HCT116 (cell line): ENCODE measurements around the gene SLC16A12. TPM values are rescaled to one million over a fixed set of nuclear protein-coding genes. Genes with fewer than 3 reads are reported as not detected.

ENCODE experiments used
- ATAC-seq: fragments of 200-7000 bp; cut with Tn5 transposase; 2 replicates; pipeline ENCODE4 v1.9.1; 2020; ENCODE audit warnings: mild to moderate bottlenecking, moderate library complexity
- BruUV-seq: library from RNA; stranded (reverse); fragments of 400-500 nt; replicated peaks from 2 replicates; lab custom pipeline; 2021; lab: Mats Ljungman, UMichigan
- CTCF ChIA-PET: fragments of 300-600 bp; sonication (Branson Sonifier 250); formaldehyde crosslinking; loops from one replicate; lab custom pipeline; 2021; ENCODE audit warnings: antibody characterized with exemption; lab: Charles Lee
- POLR2A ChIA-PET: fragments of 300-600, 350-600 bp; sonication (Branson Sonifier 250); formaldehyde crosslinking; loops from one replicate; lab custom pipeline; 2021; ENCODE audit warnings: antibody characterized with exemption; lab: Charles Lee
- RAD21 ChIA-PET, 2 experiments: fragments of 300-600 bp; sonication (Branson Sonifier 250); formaldehyde crosslinking; loops; one replicate each; lab custom pipeline; 2023; ENCODE audit warnings: low total read pairs in 2 of 2; ENCODE audit not compliant: uncharacterized antibody in 2 of 2, unreplicated experiment in 2 of 2, low non-redundant PET in 1 of 2; lab: Charles Lee
- DNase-seq: peaks from one replicate; pipeline ENCODE4 v3.0.0-alpha.2; 2010; ENCODE audit warnings: low read depth, low spot score
- H2AFZ ChIP-seq: fragments of 200-600 bp; shearing (Covaris generic), sonication (generic); 2 replicates; pipeline ENCODE4 v1.6.1; 2017; ENCODE audit warnings: low read depth, mixed run types, mixed read lengths, antibody characterized with exemption, low read length; ENCODE audit not compliant: poor library complexity, severe bottlenecking
- H3K27ac ChIP-seq: 2 replicates; pipeline ENCODE4 v1.5.1; 2012; ENCODE audit warnings: low read depth, low read length
- H3K27me3 ChIP-seq: fragments of 200-600 bp; sonication (generic); 2 replicates; pipeline ENCODE4 v1.6.1; 2016; ENCODE audit warnings: mixed run types, low read length, mixed read lengths; ENCODE audit not compliant: insufficient read depth
- H3K36me3 ChIP-seq, 2 experiments: fragments of 200-500 bp in 1 of 2; fragments of 200-600 bp in 1 of 2; sonication (Bioruptor generic) in 1 of 2; sonication (generic) in 1 of 2; 2 replicates each; pipeline versions ENCODE4 v1.5.1 to v1.6.1; 2014 to 2016; ENCODE audit warnings: low read length in 2 of 2, inconsistent platforms in 1 of 2, mixed read lengths in 1 of 2, mixed run types in 1 of 2; ENCODE audit not compliant: insufficient read depth in 2 of 2, control insufficient read depth in 1 of 2
- H3K4me1 ChIP-seq, 2 experiments: fragments of 200-600 bp in 1 of 2; sonication (generic) in 1 of 2; 2 replicates each; pipeline versions ENCODE4 v1.5.1 to v1.6.1; 2012 to 2017; ENCODE audit warnings: low read length in 2 of 2, inconsistent platforms in 1 of 2, mild to moderate bottlenecking in 1 of 2, mixed read lengths in 1 of 2, mixed run types in 1 of 2, moderate library complexity in 1 of 2; ENCODE audit not compliant: insufficient read depth in 2 of 2, control insufficient read depth in 1 of 2
- H3K4me2 ChIP-seq: fragments of 200-600 bp; sonication (generic); 2 replicates; pipeline ENCODE4 v1.6.1; 2017; ENCODE audit warnings: mixed run types, low read length, mixed read lengths
- H3K4me3 ChIP-seq, 2 experiments: fragments of 200-600 bp in 1 of 2; sonication (generic) in 1 of 2; replicated peaks in 1 of 2; 2 replicates each; pipeline ENCODE4 v1.5.1; 2011 to 2016; ENCODE audit warnings: low read length in 2 of 2, control low read depth in 1 of 2, low read depth in 1 of 2, mild to moderate bottlenecking in 1 of 2, mixed read lengths in 1 of 2, mixed run types in 1 of 2
- H3K79me2 ChIP-seq: fragments of 200-600 bp; sonication (generic); 2 replicates; pipeline ENCODE4 v1.6.1; 2017; ENCODE audit warnings: mild to moderate bottlenecking, mixed run types, low read length, moderate library complexity, mixed read lengths; ENCODE audit not compliant: insufficient read depth
- H3K9ac ChIP-seq: fragments of 200-600 bp; sonication (generic); 2 replicates; pipeline ENCODE4 v1.6.1; 2016; ENCODE audit warnings: low read length, mixed read lengths
- H3K9me2 ChIP-seq: fragments of 200-600 bp; sonication (generic), shearing (Covaris generic); 2 replicates; pipeline ENCODE4 v1.6.1; 2017; ENCODE audit warnings: mixed run types, mild to moderate bottlenecking, moderate library complexity; ENCODE audit not compliant: insufficient read depth
- H3K9me3 ChIP-seq, 2 experiments: fragments of 200-500 bp in 1 of 2; fragments of 200-600 bp in 1 of 2; sonication (Bioruptor generic) in 1 of 2; sonication (generic) in 1 of 2; 2 replicates each; pipeline ENCODE4 v1.6.1; 2014 to 2017; ENCODE audit warnings: low read length in 2 of 2, mixed read lengths in 2 of 2, inconsistent platforms in 1 of 2, low read depth in 1 of 2, mild to moderate bottlenecking in 1 of 2, mixed run types in 1 of 2, moderate library complexity in 1 of 2; ENCODE audit not compliant: control insufficient read depth in 1 of 2, insufficient read depth in 1 of 2
- H4K20me1 ChIP-seq: fragments of 200-600 bp; sonication (generic), shearing (Covaris generic); 2 replicates; pipeline ENCODE4 v1.6.1; 2017; ENCODE audit warnings: mixed run types, mild to moderate bottlenecking, moderate library complexity; ENCODE audit not compliant: insufficient read depth
- FOSL1 ChIP-seq: IDR thresholded peaks from 2 replicates; pipeline ENCODE4 v1.6.1; 2012; ENCODE audit warnings: low read depth
- POLR2A ChIP-seq: IDR thresholded peaks from 2 replicates; pipeline ENCODE4 v1.7.0; 2011; ENCODE audit warnings: borderline replicate concordance; ENCODE audit not compliant: insufficient read depth, insufficient read length; ENCODE audit errors: extremely low read depth
- SIN3A ChIP-seq: IDR thresholded peaks from 2 replicates; pipeline ENCODE4 v1.6.1; 2012; ENCODE audit warnings: low read depth
- SP1 ChIP-seq: IDR thresholded peaks from 2 replicates; pipeline ENCODE4 v1.6.1; 2012; ENCODE audit warnings: low read depth
- SRF ChIP-seq: IDR thresholded peaks from 2 replicates; pipeline ENCODE4 v1.6.1; 2012; ENCODE audit warnings: low read depth
- YY1 ChIP-seq: IDR thresholded peaks from 2 replicates; pipeline ENCODE4 v1.6.1; 2011; ENCODE audit warnings: low read length, low read depth, moderate library complexity, mild to moderate bottlenecking; ENCODE audit not compliant: insufficient replicate concordance; ENCODE audit errors: extremely low read depth
- intact Hi-C: fragments of 100-400 bp; cut with micrococcal nuclease; formaldehyde crosslinking; loops from 2 replicates; pipeline ENCODE4 v1.10.0; 2022
- total RNA-seq: library from RNA; stranded (reverse); gene quantifications from one replicate; pipeline ENCODE4 v1.2.1, GENCODE V29; 2021; ENCODE audit not compliant: unreplicated experiment
- TF ChIP-seq, protein P1 (sequence below): IDR thresholded peaks from 2 replicates; pipeline ENCODE4 v1.6.1; 2012; ENCODE audit warnings: low read depth

The SLC16A12 gene
- total RNA-seq, 1 experiment from 2014 or later = not detected

- TF ChIP-seq, protein P1, sequence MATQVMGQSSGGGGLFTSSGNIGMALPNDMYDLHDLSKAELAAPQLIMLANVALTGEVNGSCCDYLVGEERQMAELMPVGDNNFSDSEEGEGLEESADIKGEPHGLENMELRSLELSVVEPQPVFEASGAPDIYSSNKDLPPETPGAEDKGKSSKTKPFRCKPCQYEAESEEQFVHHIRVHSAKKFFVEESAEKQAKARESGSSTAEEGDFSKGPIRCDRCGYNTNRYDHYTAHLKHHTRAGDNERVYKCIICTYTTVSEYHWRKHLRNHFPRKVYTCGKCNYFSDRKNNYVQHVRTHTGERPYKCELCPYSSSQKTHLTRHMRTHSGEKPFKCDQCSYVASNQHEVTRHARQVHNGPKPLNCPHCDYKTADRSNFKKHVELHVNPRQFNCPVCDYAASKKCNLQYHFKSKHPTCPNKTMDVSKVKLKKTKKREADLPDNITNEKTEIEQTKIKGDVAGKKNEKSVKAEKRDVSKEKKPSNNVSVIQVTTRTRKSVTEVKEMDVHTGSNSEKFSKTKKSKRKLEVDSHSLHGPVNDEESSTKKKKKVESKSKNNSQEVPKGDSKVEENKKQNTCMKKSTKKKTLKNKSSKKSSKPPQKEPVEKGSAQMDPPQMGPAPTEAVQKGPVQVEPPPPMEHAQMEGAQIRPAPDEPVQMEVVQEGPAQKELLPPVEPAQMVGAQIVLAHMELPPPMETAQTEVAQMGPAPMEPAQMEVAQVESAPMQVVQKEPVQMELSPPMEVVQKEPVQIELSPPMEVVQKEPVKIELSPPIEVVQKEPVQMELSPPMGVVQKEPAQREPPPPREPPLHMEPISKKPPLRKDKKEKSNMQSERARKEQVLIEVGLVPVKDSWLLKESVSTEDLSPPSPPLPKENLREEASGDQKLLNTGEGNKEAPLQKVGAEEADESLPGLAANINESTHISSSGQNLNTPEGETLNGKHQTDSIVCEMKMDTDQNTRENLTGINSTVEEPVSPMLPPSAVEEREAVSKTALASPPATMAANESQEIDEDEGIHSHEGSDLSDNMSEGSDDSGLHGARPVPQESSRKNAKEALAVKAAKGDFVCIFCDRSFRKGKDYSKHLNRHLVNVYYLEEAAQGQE = no peak
- TF ChIP-seq SP1 (no peak), YY1 (no peak)
Measured at GRCh38 chr10:89540420-89540949, 5.1 kb upstream of the SLC16A12 start (continued).

DNA sequence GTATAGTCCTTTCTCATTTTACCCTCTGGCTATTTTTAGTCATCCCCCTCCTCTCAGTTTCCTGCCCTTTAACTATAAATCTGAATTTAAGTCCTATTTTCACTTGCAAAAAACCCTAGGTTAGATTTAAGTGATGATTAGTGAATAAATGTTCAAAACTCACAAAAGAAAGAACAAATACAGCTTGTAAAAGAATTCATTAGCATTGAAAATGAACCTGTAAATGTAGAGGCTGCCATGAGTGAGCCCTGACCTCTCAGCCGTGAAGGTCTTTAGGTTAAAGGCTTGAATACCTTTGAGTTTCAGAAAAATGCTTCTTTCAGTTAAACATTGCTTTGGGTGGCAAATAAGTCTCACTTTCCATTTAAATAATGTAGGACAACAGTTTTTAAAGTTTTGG lies 2.0 kb upstream of the SLC16A12 start:
- POLR2A ChIA-PET = no interaction called here
- no peak for ATAC-seq
- Histone ChIP-seq H3K4me1 (no peaks in the 10 kb centered on the region), H3K4me3 (no peak overlapping the region), H3K9me3 (no peaks in the 10 kb centered on the region), H3K79me2 (no peaks in the 10 kb centered on the region), H3K4me2 (no peak overlapping the region), H3K27me3 (no peaks in the 10 kb centered on the region), H3K27ac (no peak overlapping the region), H3K36me3 (no peaks in the 10 kb centered on the region), H3K9me2 (no peaks in the 10 kb centered on the region), H4K20me1 (no peaks in the 10 kb centered on the region), H3K9ac (no peak overlapping the region), H2AFZ (no peak overlapping the region)
- RAD21 ChIA-PET = no interaction called here
- intact Hi-C loops = no loop called here
- no peak for DNase-seq
- no TSS peak for BruUV-seq
- CTCF ChIA-PET = no interaction called here
- TF ChIP-seq SRF (no peak), FOSL1 (no peak), POLR2A (no peak), SIN3A (no peak)
